H9 (cell line): Measurements from ENCODE around the gene ZCCHC13. TPM values are rescaled to one million over a fixed set of nuclear protein-coding genes. Genes with fewer than 3 reads are reported as not detected.
A peak's percentile ranks its signal among the peaks of the same experiment; 100 is the strongest.

Experiments used
- DNase-seq: peaks from one replicate; pipeline ENCODE4 v3.0.0-alpha.2; 2017
- H2AFZ ChIP-seq: one replicate; pipeline ENCODE4 v1.6.1; 2013; ENCODE audit warnings: mild to moderate bottlenecking, low read length, control low read depth, moderate library complexity
- H2AK5ac ChIP-seq: 2 replicates; pipeline ENCODE4 v1.6.1; 2013; ENCODE audit warnings: low read length, control low read depth, mixed read lengths; ENCODE audit not compliant: insufficient read length
- H2BK120ac ChIP-seq: one replicate; pipeline ENCODE4 v1.6.1; 2013; ENCODE audit warnings: low read depth, mild to moderate bottlenecking, low read length, control low read depth, inconsistent platforms; ENCODE audit not compliant: poor library complexity, severe bottlenecking
- H2BK12ac ChIP-seq: 2 replicates; pipeline ENCODE4 v1.6.1; 2013; ENCODE audit warnings: low read length, control low read depth, mixed read lengths, low read depth; ENCODE audit not compliant: insufficient read length
- H2BK15ac ChIP-seq: 2 replicates; pipeline ENCODE4 v1.6.1; 2013; ENCODE audit warnings: low read depth, low read length, control low read depth
- H2BK20ac ChIP-seq: one replicate; pipeline ENCODE4 v1.6.1; 2013; ENCODE audit warnings: low read depth, mild to moderate bottlenecking, low read length, control low read depth, inconsistent platforms; ENCODE audit not compliant: poor library complexity, severe bottlenecking
- H2BK5ac ChIP-seq: 2 replicates; pipeline ENCODE4 v1.6.1; 2013; ENCODE audit warnings: low read length, control low read depth, mixed read lengths; ENCODE audit not compliant: insufficient read length
- H3K14ac ChIP-seq: 2 replicates; pipeline ENCODE4 v1.6.1; 2013; ENCODE audit warnings: low read length, control low read depth; ENCODE audit not compliant: insufficient read depth
- H3K18ac ChIP-seq: 2 replicates; pipeline ENCODE4 v1.6.1; 2013; ENCODE audit warnings: low read depth, mild to moderate bottlenecking, mixed read lengths, low read length, control low read depth; ENCODE audit not compliant: insufficient read length
- H3K23ac ChIP-seq: 2 replicates; pipeline ENCODE4 v1.6.1; 2013; ENCODE audit warnings: low read length, control low read depth, mixed read lengths, low read depth; ENCODE audit not compliant: insufficient read length
- H3K23me2 ChIP-seq: 2 replicates; pipeline ENCODE4 v1.6.1; 2013; ENCODE audit warnings: low read depth, mild to moderate bottlenecking, mixed read lengths, low read length, control low read depth; ENCODE audit not compliant: insufficient read length, poor library complexity, severe bottlenecking
- H3K27ac ChIP-seq: 2 replicates; pipeline ENCODE4 v1.5.1; 2013; ENCODE audit warnings: low read length, control low read depth, mixed read lengths, low read depth; ENCODE audit not compliant: insufficient read length
- H3K27me3 ChIP-seq: 2 replicates; pipeline ENCODE4 v1.6.1; 2013; ENCODE audit warnings: low read length, control low read depth, inconsistent platforms; ENCODE audit not compliant: insufficient read depth
- H3K4ac ChIP-seq: 2 replicates; pipeline ENCODE4 v1.6.1; 2013; ENCODE audit warnings: low read depth, mild to moderate bottlenecking, control low read depth, inconsistent platforms, low read length, moderate library complexity
- H3K4me1 ChIP-seq: 2 replicates; pipeline ENCODE4 v1.6.1; 2013; ENCODE audit warnings: low read length, control low read depth, inconsistent platforms; ENCODE audit not compliant: insufficient read depth
- H3K4me2 ChIP-seq: 2 replicates; pipeline ENCODE4 v1.6.1; 2013; ENCODE audit warnings: low read length, control low read depth, mixed read lengths; ENCODE audit not compliant: insufficient read length, insufficient read depth
- H3K56ac ChIP-seq: 2 replicates; pipeline ENCODE4 v1.6.1; 2013; ENCODE audit warnings: low read depth, mild to moderate bottlenecking, mixed read lengths, low read length, control low read depth; ENCODE audit not compliant: insufficient read length
- H3K79me1 ChIP-seq: 2 replicates; pipeline ENCODE4 v1.6.1; 2013; ENCODE audit warnings: low read depth, mild to moderate bottlenecking, moderate library complexity, low read length, control low read depth, inconsistent platforms; ENCODE audit not compliant: insufficient read depth, poor library complexity, severe bottlenecking
- H3K79me2 ChIP-seq: 2 replicates; pipeline ENCODE4 v1.6.1; 2013; ENCODE audit warnings: low read length, control low read depth, inconsistent platforms; ENCODE audit not compliant: insufficient read depth
- H3K9ac ChIP-seq: 2 replicates; pipeline ENCODE4 v1.6.1; 2013; ENCODE audit warnings: low read length, control low read depth, mixed read lengths; ENCODE audit not compliant: insufficient read length; ENCODE audit errors: extremely low read depth
- H3K9me3 ChIP-seq: one replicate; pipeline ENCODE4 v1.6.1; 2013; ENCODE audit warnings: low read depth, low read length, inconsistent platforms; ENCODE audit not compliant: control insufficient read depth
- H3T11ph ChIP-seq: one replicate; pipeline ENCODE4 v1.6.1; 2013; ENCODE audit warnings: mild to moderate bottlenecking, low read length, control low read depth, inconsistent platforms
- H4K20me1 ChIP-seq: one replicate; pipeline ENCODE4 v1.6.1; 2013; ENCODE audit not compliant: control insufficient read depth, insufficient read length, insufficient read depth
- H4K5ac ChIP-seq: 2 replicates; pipeline ENCODE4 v1.6.1; 2013; ENCODE audit warnings: low read depth, mild to moderate bottlenecking, mixed read lengths, low read length, control low read depth; ENCODE audit not compliant: insufficient read length
- H4K8ac ChIP-seq: replicated peaks from 2 replicates; pipeline ENCODE4 v1.6.1; 2013; ENCODE audit warnings: low read length, control low read depth, mixed read lengths, low read depth; ENCODE audit not compliant: insufficient read length
- H4K91ac ChIP-seq: 2 replicates; pipeline ENCODE4 v1.6.1; 2013; ENCODE audit warnings: low read depth, mild to moderate bottlenecking, moderate library complexity, mixed read lengths, low read length, control low read depth; ENCODE audit not compliant: insufficient read length
- H3K27ac Mint-ChIP-seq, 3 experiments: 2 replicates in 2 of 3; 3 replicates in 1 of 3; pipeline ENCODE4 v1.8.0; 2020 to 2021; ENCODE audit warnings: mixed read lengths in 3 of 3, mild to moderate bottlenecking in 1 of 3, moderate library complexity in 1 of 3
- H3K27me3 Mint-ChIP-seq: 2 replicates; pipeline ENCODE4 v1.8.0; 2021; ENCODE audit warnings: low read depth, mild to moderate bottlenecking, moderate library complexity, mixed read lengths
- H3K36me3 Mint-ChIP-seq, 3 experiments: 2 replicates in 2 of 3; 3 replicates in 1 of 3; pipeline ENCODE4 v1.8.0; 2020 to 2021; ENCODE audit warnings: low read depth in 3 of 3, mixed read lengths in 3 of 3; ENCODE audit not compliant: insufficient read depth in 1 of 3
- H3K4me1 Mint-ChIP-seq, 2 experiments: 2 replicates each; pipeline ENCODE4 v1.8.0; 2020; ENCODE audit warnings: mixed read lengths in 2 of 2
- H3K4me3 Mint-ChIP-seq, 2 experiments: 2 replicates in 1 of 2; 3 replicates in 1 of 2; pipeline ENCODE4 v1.8.0; 2020 to 2021; ENCODE audit warnings: mild to moderate bottlenecking in 2 of 2, mixed read lengths in 2 of 2, moderate library complexity in 1 of 2
- H3K9me3 Mint-ChIP-seq, 2 experiments: 2 replicates in 1 of 2; 3 replicates in 1 of 2; pipeline ENCODE4 v1.8.0; 2020; ENCODE audit warnings: mild to moderate bottlenecking in 2 of 2, mixed read lengths in 2 of 2, moderate library complexity in 1 of 2
- WGBS: extraction: QIAGEN DNeasy Blood & Tissue Kit; methylation state at CpG from one replicate; pipeline ENCODE4 v1.1.7; 2013; ENCODE audit warnings: missing lambda C conversion rate, low lambda C conversion rate, mixed read lengths; ENCODE audit not compliant: insufficient read length; ENCODE audit errors: extremely low coverage; 5-methylcytosine and 5-hydroxymethylcytosine counted together
- total RNA-seq: library from RNA; stranded (reverse); gene quantifications from 2 replicates; pipeline ENCODE4 v1.2.1, GENCODE V29; 2021
- TF ChIP-seq, protein P1 (sequence below): fragments of 200-600 bp; sonication (generic); conservative IDR thresholded peaks from 3 replicates; pipeline ENCODE4 v1.8.0; 2021; ENCODE audit warnings: antibody characterized with exemption, mild to moderate bottlenecking

The ZCCHC13 gene
- total RNA-seq, 1 experiment from 2014 or later, result not detected

DNA sequence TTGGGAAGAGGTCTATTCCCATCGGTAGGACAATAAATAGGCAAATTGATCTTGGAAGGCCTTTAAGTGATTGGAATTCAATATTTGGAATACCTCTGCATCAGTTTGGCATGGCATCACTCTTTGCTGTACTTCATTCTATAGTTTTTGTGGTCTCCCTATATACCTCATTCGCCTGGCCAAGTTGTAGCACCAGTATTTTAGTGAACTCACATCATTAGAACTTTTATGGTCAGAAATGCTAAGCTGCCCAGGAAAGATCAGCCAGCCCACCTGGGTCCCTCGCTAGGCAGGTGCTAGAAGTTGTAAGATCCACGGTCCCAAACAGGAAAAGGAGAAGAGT, 40.3 kb downstream of the ZCCHC13 start:
- Histone ChIP-seq H3K79me1 (no peaks in the 10 kb centered on the region), H3K27me3 (no peaks in the 10 kb centered on the region), H2BK20ac (no peak overlapping the region), H3K56ac (no peak overlapping the region), H3K79me2 (no peaks in the 10 kb centered on the region), H3K4me2 (no peak overlapping the region), H2BK12ac (no peak overlapping the region), H2BK5ac (no peak overlapping the region), H3K9me3 (no peaks in the 10 kb centered on the region), H4K8ac (no peak overlapping the region), H3T11ph (no peak overlapping the region), H3K9ac (no peak overlapping the region), H3K14ac (no peak overlapping the region), H3K4me1 (no peaks in the 10 kb centered on the region), H4K91ac (no peak overlapping the region), H4K20me1 (no peaks in the 10 kb centered on the region), H3K27ac (no peak overlapping the region), H2AK5ac (no peak overlapping the region), H2BK120ac (no peak overlapping the region), H3K4ac (no peak overlapping the region), H3K23me2 (no peaks in the 10 kb centered on the region), H2BK15ac (no peak overlapping the region), H3K18ac (no peak overlapping the region), H3K23ac (no peak overlapping the region), H4K5ac (no peak overlapping the region), H2AFZ (no peak overlapping the region)
- no CpG with 5 or more reads among the region's 4 CpGs for WGBS
- Mint-ChIP-seq H3K36me3 (peaks cover 11 to 22% (median 14%) of the 10 kb centered on the region in 3 experiments), H3K9me3 (peaks cover 16 to 23% of the 10 kb centered on the region in 2 experiments), H3K27me3 (no peaks in the 10 kb centered on the region), H3K27ac (peak overlapping the region in 1 of 3 experiments; percentile 47; a peak in 1 of 7 replicates), H3K4me3 (no peak overlapping the region), H3K4me1 (peaks cover 20 to 30% of the 10 kb centered on the region in 2 experiments)
- DNase-seq, result no peak
- TF ChIP-seq, protein P1, sequence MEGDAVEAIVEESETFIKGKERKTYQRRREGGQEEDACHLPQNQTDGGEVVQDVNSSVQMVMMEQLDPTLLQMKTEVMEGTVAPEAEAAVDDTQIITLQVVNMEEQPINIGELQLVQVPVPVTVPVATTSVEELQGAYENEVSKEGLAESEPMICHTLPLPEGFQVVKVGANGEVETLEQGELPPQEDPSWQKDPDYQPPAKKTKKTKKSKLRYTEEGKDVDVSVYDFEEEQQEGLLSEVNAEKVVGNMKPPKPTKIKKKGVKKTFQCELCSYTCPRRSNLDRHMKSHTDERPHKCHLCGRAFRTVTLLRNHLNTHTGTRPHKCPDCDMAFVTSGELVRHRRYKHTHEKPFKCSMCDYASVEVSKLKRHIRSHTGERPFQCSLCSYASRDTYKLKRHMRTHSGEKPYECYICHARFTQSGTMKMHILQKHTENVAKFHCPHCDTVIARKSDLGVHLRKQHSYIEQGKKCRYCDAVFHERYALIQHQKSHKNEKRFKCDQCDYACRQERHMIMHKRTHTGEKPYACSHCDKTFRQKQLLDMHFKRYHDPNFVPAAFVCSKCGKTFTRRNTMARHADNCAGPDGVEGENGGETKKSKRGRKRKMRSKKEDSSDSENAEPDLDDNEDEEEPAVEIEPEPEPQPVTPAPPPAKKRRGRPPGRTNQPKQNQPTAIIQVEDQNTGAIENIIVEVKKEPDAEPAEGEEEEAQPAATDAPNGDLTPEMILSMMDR, result 0 out of 3 replicates have a peak, but pooled peaks have one; percentile 4
